Parathyroid adenoma (tissue), 2 donors: ENCODE results near the gene MSANTD1.

Experiments used
- H2AFZ ChIP-seq: fragments of 300-600 bp; sonication (generic); one replicate; pipeline ENCODE4 v1.7.0; 2017; ENCODE audit warnings: antibody characterized with exemption, mild to moderate bottlenecking
- H3K27ac ChIP-seq: fragments of 300-600 bp; sonication (generic); one replicate; pipeline ENCODE4 v1.7.0; 2017
- H3K27me3 ChIP-seq: fragments of 300-600 bp; sonication (generic); one replicate; pipeline ENCODE4 v1.7.0; 2017; ENCODE audit warnings: low read length; ENCODE audit not compliant: control insufficient read depth, insufficient read depth
- H3K36me3 ChIP-seq: fragments of 300-600 bp; sonication (generic); one replicate; pipeline ENCODE4 v1.7.0; 2017; ENCODE audit warnings: low read length; ENCODE audit not compliant: control insufficient read depth, insufficient read depth
- H3K4me1 ChIP-seq: fragments of 300-600 bp; sonication (generic); one replicate; pipeline ENCODE4 v1.7.0; 2017; ENCODE audit warnings: control low read depth
- H3K4me2 ChIP-seq: fragments of 300-600 bp; sonication (generic); one replicate; pipeline ENCODE4 v1.7.0; 2017; ENCODE audit warnings: low read length
- H3K4me3 ChIP-seq: fragments of 300-600 bp; sonication (generic); one replicate; pipeline ENCODE4 v1.7.0; 2017; ENCODE audit warnings: low read depth, low read length
- H3K79me2 ChIP-seq: fragments of 300-600 bp; sonication (generic); one replicate; pipeline ENCODE4 v1.7.0; 2017; ENCODE audit warnings: control low read depth
- H3K9ac ChIP-seq: fragments of 300-600 bp; sonication (generic); one replicate; pipeline ENCODE4 v1.7.0; 2017; ENCODE audit warnings: mild to moderate bottlenecking
- H3K9me3 ChIP-seq: fragments of 300-600 bp; sonication (generic); one replicate; pipeline ENCODE4 v1.7.0; 2017; ENCODE audit warnings: low read length; ENCODE audit not compliant: control insufficient read depth
- TF ChIP-seq, protein P1 (sequence below): fragments of 300-600 bp; sonication (generic); IDR thresholded peaks from one replicate; pipeline ENCODE4 v1.7.0; 2017; ENCODE audit warnings: antibody characterized with exemption, mild to moderate bottlenecking
- donor health status: primary hyperparathyroidism.

MSANTD1 gene

GRCh38 chr4:3280466-3280865 lies 31.5 kb downstream of the MSANTD1 start:
- Histone ChIP-seq H3K9me3 (no peaks in the 10 kb centered on the region), H3K4me3 (no peak overlapping the region), H3K4me2 (no peak overlapping the region), H3K4me1 (no peaks in the 10 kb centered on the region), H2AFZ (no peak overlapping the region), H3K79me2 (no peaks in the 10 kb centered on the region), H3K36me3 (no peaks in the 10 kb centered on the region), H3K27ac (no peak overlapping the region), H3K27me3 (no peaks in the 10 kb centered on the region), H3K9ac (no peak overlapping the region)
- TF ChIP-seq, protein P1, sequence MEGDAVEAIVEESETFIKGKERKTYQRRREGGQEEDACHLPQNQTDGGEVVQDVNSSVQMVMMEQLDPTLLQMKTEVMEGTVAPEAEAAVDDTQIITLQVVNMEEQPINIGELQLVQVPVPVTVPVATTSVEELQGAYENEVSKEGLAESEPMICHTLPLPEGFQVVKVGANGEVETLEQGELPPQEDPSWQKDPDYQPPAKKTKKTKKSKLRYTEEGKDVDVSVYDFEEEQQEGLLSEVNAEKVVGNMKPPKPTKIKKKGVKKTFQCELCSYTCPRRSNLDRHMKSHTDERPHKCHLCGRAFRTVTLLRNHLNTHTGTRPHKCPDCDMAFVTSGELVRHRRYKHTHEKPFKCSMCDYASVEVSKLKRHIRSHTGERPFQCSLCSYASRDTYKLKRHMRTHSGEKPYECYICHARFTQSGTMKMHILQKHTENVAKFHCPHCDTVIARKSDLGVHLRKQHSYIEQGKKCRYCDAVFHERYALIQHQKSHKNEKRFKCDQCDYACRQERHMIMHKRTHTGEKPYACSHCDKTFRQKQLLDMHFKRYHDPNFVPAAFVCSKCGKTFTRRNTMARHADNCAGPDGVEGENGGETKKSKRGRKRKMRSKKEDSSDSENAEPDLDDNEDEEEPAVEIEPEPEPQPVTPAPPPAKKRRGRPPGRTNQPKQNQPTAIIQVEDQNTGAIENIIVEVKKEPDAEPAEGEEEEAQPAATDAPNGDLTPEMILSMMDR, result no peak

GRCh38 chr4:3283483-3283882 lies 34.5 kb downstream of the MSANTD1 start:
- H3K4me1 ChIP-seq, result no peaks in the 10 kb centered on the region
- TF ChIP-seq, protein P1, result no peak
- no peaks in the 10 kb centered on the region for H3K36me3 ChIP-seq
- no peak overlapping the region for H3K27ac ChIP-seq
- H3K9ac ChIP-seq, result no peak overlapping the region
- H3K27me3 ChIP-seq, result no peaks in the 10 kb centered on the region
- no peak overlapping the region for H2AFZ ChIP-seq
- H3K79me2 ChIP-seq, result no peaks in the 10 kb centered on the region
- H3K4me3 ChIP-seq, result no peak overlapping the region
- no peaks in the 10 kb centered on the region for H3K9me3 ChIP-seq
- no peak overlapping the region for H3K4me2 ChIP-seq

- H3K27ac ChIP-seq, result no peak overlapping the region
- TF ChIP-seq, protein P1, result no peak
- no peaks in the 10 kb centered on the region for H3K79me2 ChIP-seq
- H3K36me3 ChIP-seq, result no peaks in the 10 kb centered on the region
- no peak overlapping the region for H3K4me3 ChIP-seq
- no peaks in the 10 kb centered on the region for H3K27me3 ChIP-seq
- H2AFZ ChIP-seq, result no peak overlapping the region
- H3K4me2 ChIP-seq, result no peak overlapping the region
- no peaks in the 10 kb centered on the region for H3K4me1 ChIP-seq
- no peak overlapping the region for H3K9ac ChIP-seq
- H3K9me3 ChIP-seq, result no peaks in the 10 kb centered on the region
Measured at GRCh38 chr4:3283916-3284315, 35.0 kb downstream of the MSANTD1 start.

GRCh38 chr4:3284734-3285557 lies 36.0 kb downstream of the MSANTD1 start:
- no peak overlapping the region for H3K4me2 ChIP-seq
- no peak overlapping the region for H3K27ac ChIP-seq
- H3K9me3 ChIP-seq, result no peaks in the 10 kb centered on the region
- TF ChIP-seq, protein P1, result no peak
- no peaks in the 10 kb centered on the region for H3K79me2 ChIP-seq
- H3K4me1 ChIP-seq, result no peaks in the 10 kb centered on the region
- no peak overlapping the region for H3K9ac ChIP-seq
- H3K27me3 ChIP-seq, result no peaks in the 10 kb centered on the region
- H2AFZ ChIP-seq, result no peak overlapping the region
- H3K36me3 ChIP-seq, result no peaks in the 10 kb centered on the region
- no peak overlapping the region for H3K4me3 ChIP-seq
